NB4 (cell line): Measurements from ENCODE around the gene USP7.

Source experiments
- DNase-seq: peaks from one replicate; pipeline ENCODE4 v3.0.0; 2010; ENCODE audit warnings: low read depth
- H3K4me3 ChIP-seq: one replicate; pipeline ENCODE4 v1.5.1; 2011; ENCODE audit warnings: mild to moderate bottlenecking, low read depth, low read length, moderate library complexity
- CTCF ChIP-seq: IDR thresholded peaks from one replicate; pipeline ENCODE4 v1.5.1; 2012; ENCODE audit warnings: low read depth, low read length
- MYC ChIP-seq: IDR thresholded peaks from 2 replicates; pipeline ENCODE4 v1.6.1; 2011; ENCODE audit warnings: low read depth, low read length
- POLR2A ChIP-seq: IDR thresholded peaks from 2 replicates; pipeline ENCODE4 v1.6.1; 2011; ENCODE audit warnings: mild to moderate bottlenecking; ENCODE audit not compliant: insufficient read length; ENCODE audit errors: extremely low read depth
- TF ChIP-seq, protein P1 (sequence below): IDR thresholded peaks from 2 replicates; pipeline ENCODE4 v1.6.1; 2011; ENCODE audit warnings: low read depth, low read length

The USP7 gene

GRCh38 chr16:8861563-8862308, 102.0 kb downstream of the USP7 start:
- no peak overlapping the region for H3K4me3 ChIP-seq
- TF ChIP-seq, protein P1, sequence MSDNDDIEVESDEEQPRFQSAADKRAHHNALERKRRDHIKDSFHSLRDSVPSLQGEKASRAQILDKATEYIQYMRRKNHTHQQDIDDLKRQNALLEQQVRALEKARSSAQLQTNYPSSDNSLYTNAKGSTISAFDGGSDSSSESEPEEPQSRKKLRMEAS, result no peak
- TF ChIP-seq CTCF, result no peak
- TF ChIP-seq MYC, result no peak
- TF ChIP-seq POLR2A, result no peak
- DNase-seq, result no peak

DNA sequence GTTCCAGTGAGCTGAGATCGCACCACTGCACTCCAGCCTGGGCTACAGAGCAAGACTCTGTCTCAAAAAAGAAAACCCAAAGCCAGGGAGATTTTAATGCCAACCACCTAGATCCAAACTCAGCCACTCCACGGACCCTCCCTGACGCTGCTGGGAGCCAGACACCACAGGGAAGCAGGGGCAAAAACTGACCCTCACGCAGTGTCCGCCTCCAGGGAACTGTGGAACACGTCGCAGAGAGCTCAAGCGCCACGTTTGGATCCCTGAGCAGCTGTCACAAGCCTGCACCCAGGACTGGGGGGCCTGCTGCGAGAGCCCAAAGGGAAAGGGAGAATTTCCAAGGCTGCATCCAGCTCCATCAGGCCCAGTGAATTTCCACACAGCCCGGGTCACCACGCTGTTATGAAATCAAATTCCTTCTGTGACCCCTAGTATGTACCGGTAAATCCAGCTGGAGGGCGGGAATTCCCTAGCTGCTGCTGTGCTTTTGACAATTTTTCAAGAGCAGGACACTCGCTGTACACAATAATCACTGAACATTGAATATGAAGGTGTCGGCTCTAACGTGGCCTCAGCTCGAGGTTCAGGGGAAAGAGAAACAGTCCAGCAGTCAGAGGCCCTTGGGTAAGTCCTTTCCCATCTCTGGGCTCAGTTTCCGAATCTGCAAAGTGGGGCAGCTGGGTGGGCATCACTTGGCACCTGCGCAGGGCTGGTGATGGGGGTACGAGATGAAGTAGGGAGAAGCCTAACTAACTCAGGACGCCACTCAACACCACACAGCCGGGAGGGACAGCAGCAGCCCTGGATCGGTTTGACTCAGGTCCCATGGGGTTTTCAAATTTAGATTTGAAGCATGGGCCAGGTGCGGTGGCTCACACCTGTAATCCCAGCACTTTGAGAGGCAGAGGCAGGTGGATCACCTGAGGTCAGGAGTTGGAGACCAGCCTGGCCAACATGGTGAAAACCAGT, 103.5 kb downstream of the USP7 start:
- no peak overlapping the region for H3K4me3 ChIP-seq
- TF ChIP-seq MYC (no peak), CTCF (no peak), POLR2A (no peak)
- TF ChIP-seq, protein P1, result no peak
- DNase-seq, result no peak

DNA sequence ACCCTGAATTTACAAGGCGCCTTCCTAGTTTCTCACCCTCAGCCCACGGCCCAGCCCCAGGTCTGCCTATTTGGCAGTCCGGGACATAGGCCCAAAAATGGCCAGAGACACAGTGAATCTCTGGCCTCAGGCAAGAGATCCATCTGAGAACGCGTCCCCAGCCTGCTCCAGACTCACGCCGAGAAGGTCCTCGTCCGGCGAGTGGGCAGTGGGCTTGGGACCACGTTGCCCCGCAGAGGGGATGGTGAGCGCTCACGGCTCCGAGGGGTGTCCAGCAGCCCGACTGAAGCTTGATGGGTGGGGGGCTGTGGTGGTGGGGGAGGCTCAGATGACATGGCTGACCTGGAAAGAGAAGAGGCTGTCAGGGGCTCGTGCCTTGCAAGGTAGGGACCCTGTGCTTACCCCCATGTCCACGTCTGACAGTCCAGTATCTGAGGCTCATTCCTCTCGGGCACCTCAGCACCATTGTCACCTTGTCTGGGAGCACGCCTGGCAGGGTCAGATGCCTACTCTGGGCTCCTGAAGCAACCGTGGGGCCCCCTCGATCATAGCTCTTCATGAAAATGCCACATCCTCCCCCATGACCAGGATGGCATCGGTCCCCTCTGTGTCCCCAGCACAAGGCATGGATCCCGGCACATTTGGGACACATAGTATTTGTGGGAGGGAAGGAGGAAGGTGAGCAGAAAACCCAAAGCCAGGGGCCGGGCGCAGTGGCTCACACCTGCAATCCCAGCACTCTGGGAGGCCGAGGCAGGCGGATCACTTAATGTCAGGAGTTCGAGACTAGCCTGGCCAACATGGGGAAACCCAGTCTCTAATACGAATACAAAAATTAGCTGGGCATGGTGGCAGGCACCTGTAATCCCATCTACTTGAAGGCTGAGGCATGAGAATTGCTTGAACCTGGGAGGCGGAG, 104.5 kb downstream of the USP7 start:
- TF ChIP-seq, protein P1, result no peak
- TF ChIP-seq MYC, result no peak
- TF ChIP-seq POLR2A, result no peak
- TF ChIP-seq CTCF, result no peak
- DNase-seq, result no peak
- no peak overlapping the region for H3K4me3 ChIP-seq

GRCh38 chr16:8855972-8856371, 107.7 kb downstream of the USP7 start:
- no peak overlapping the region for H3K4me3 ChIP-seq
- no peak for DNase-seq
- TF ChIP-seq POLR2A (no peak), CTCF (no peak)
- TF ChIP-seq, protein P1, result no peak

DNA sequence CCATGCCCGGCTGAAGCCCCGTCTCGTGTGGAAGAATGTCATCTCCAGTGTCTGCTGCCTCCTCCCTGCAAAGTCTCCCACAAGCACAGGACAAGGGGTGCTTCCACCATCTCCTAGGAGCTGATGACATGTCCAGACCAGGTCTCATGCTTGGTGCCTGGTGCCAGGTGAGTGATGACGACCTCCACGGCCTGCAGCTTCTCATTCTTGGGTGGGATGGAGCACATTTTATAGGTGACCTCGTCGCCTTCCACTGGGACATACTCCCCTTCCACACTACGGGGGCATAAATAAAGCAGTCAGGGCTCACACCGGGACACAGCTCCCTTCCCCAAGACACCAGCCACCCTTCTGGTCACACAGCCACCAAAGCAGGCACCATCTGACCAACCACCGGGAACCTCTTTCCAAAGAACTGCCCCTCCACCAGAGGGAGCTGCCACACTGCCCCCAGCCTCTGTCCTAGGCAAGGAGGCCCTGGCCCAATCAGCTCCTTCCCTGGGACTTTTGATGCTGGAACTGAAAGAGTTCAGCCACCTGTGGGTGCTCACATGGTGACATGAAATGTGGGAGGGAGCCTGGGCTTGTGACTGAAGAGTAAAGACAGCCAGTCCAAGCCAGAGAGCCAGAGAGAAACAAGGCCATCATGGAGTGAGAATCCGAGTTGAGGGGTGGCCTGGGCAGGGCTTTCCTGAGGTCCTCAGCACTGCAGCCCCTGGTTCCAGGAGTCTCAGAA, 108.5 kb downstream of the USP7 start:
- DNase-seq, result no peak
- H3K4me3 ChIP-seq, result no peak overlapping the region
- TF ChIP-seq MYC (no peak), CTCF (peak; percentile 20)
- TF ChIP-seq, protein P1, result no peak
